Measurements from ENCODE around the gene CADM2.
A peak's percentile ranks its signal among the peaks of the same experiment; 100 is the strongest.
"Not testable (repeated sequence)": the region's sequence is repeated elsewhere in the genome, so short reads cannot be mapped to it uniquely, and the experiment has no call there.

CADM2 gene

DNA sequence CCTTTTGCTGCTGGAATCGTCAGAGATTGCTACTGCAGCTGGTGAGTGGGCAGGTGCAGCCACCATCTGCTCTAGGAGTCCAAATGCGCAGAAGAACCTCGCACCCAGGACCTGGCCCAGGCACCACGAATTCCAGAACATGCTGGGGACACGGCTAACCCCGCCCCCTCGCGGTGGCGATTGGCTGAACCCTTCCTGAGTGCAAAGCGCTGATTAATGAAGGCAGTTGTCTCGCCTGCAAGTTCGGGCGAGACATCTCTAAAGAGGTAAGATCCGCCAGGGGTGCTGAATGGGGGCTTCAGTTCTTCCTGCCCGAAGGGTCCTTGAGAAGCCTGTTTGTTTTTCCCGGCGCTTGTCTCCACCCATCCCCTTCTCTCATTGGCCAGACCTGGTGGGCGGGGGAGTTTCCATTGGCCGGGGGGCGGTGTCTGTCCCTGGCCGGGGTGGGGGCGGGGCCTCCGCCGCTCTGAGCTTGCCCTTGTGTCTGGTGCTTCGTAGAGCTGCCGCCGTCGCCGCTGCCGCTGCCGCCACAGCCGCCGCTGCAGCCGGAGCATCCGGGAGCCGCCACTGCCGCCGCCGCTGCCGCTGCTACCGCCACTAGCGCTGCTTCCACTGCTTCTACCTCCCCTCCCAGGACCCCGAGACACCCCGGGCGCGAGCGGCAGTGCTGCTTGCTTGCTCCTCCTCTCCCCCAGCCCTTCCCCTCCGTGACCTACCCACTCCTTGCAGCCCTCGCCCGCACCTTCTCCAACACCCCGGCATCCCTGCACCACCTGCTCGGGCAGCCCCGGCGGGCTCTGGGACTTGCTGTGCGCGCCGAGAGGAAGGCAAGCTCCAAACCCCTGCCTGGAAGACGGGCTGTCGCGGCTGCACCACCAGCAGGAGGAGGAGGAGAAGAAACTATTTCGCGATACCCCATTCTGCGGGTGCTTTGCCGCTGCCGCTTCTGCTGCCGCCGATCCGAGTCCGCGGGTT is at the start of gene CADM2:
Gene CADM2, plus strand, starts transcription at position 495 of the 975 bp plus-strand sequence.
- DNase-seq: peak; percentile 29

DNA sequence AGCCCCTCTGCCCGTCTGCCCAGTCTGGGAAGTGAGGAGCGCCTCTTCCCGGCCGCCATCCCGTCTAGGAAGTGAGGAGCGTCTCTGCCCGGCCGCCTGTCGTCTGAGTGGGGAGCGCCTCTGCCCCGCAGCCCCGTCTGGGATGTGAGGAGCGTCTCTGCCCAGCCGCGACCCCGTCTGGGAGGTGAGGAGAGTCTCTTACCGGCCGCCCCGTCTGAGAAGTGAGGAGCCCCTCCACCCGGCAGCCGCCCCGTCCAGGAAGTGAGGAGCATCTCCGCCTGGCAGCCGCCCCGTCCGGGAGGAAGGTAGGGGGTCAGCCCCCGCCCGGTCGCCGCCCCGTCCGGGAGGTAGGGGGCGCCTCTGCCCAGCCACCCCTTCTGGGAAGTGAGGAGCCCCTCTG is 40.2 kb upstream of the CADM2 start:
- not testable (repeated sequence) for DNase-seq

DNA sequence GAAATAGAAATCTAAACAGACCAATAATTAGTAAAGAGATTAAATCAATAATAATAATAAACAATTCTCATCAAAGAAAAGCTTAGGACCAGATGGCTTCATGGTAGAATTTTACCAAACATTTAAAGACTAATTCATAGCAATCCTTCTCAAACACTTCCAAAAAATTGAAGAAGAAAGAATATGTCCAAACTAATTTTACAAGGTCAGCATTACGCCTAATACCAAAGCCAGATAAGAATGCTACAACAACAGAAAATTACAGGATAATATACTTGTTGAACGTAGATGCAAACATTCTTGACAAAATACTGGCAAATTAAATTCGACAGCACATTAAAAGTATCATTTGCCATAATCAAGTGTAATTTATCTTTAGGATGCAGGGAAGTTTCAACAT is 36.1 kb upstream of the CADM2 start:
- DNase-seq: no peak

DNA sequence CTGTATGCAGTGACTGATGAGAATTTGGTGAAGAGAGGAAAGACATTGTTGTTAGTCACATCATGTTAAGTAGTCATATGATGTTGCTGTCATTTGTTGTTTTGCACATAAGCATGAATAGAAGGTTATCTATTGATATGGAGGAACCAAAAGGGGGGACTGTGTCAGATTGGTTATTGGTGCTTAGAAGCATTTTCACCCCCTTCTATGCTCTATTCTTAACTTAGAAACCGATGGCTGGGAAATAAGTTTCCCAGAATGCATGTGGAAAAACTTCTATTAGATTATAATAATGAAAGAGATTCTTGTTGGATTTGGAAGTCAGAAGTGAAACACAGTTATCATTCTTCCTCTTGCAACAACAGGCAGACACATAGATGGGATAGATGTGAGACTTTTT is 33.2 kb upstream of the CADM2 start:
- DNase-seq: no peak

DNA sequence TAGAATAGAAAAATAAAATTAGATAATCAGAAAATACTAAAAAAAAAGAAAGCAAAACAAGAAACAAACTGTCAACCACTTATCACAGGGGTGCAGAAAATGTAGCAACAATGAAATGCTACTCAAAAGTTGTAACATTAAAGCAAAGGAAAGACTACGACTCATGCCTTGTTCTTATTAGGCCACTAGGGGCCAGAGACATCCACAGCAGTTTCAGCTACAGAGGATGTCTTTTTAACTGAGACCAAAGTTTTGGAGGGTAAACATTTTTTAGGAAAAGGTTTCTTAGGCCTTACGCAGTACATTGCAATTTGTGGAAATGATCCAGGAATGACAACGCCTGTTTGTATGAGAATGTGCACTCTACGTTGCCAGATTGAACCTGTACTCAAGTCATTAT is 15.4 kb upstream of the CADM2 start:
- DNase-seq: no peak

DNA sequence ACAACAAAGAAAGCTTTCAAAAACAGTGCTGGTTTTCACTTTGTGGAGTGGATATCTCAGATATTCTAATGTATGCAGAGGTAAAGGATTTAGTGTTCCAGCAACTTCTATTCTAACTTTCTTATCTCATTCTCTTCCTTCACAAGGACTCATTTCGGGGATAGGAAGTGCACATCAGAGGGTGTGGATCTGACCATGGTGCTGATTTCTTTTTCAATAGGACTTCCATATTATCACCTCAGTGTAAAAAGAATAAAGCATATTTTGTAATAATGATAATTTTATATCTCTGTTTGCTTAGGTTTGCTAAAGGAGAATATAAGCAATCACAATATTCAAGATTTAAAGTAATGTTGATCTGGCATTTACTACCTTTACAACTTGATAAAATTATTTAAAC is 12.5 kb upstream of the CADM2 start:
- DNase-seq: no peak

DNA sequence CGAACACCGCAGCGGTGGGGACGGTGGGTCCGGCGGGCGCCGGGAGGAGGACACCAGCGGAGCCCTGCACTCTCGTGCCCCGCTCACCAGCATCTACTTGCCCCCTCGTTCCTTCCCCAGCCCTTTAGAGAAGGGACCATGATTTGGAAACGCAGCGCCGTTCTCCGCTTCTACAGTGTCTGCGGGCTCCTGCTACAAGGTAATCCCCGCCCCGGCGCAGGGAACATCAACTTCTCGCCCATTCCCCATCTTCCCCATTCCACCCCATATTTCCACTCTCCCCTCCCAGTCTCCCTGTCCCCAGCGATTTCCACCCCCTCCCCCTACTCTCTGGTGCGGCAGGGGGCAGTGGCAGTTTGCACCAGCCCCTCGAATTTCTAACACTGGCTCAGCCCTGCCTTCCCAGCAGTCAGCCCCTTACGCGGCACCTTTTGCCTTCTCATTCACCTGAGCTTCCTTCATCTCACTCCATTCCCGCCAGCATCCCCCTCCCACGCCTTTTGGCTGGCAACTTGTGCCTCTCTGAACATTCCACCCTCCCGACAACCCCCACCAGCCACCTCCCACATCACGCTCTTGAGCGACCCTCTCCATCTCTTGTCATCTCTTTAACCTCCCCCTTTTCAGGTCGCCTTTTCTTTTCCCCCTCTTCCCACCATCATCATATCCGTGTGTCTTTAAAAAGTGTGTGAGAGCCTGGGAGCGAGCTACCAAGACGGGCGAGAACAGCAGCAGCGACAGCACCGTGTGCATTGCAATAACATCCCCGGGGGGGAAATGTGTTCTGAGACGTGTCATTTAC is 882 bp downstream of the CADM2 start:
- DNase-seq: no peak

DNA sequence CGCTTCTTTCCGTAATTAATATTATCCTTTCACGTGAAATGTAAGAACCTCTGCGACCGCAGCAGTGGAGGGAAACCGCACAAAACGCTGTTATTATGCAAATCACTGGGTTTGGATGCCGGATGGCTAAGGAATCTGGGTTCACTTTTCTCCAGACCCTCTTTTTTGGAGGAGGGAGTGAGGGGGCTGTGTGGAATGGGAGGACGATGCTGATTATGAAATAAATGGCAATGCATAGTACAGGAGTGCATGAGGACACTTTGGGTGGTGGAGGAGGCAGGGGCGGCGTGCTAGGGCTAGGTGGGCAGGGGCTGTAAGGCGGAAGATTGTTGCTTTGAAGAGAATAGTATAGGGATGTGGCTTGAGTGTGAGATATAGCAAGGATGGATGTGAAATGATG is 1.8 kb downstream of the CADM2 start:
- DNase-seq: no peak

DNA sequence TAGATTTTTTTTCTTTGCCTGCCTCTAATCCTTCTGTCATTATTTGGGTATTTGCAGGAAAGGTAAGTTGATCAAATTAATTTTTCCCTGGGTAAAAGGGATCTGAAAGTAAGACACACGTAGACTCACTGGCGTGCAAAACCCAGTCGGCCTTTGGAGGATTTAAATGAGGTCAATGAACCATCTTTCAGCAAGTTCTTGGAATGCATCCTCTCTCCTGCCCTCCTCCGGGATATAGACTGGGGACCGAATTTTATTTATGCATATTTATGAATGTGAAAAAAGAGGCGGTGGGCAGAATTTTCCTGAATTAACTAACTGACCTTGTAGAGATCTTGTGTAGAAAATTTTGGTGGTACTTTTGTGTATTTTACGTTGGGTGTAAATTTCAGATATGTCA is 2.2 kb downstream of the CADM2 start:
- no peak for DNase-seq

DNA sequence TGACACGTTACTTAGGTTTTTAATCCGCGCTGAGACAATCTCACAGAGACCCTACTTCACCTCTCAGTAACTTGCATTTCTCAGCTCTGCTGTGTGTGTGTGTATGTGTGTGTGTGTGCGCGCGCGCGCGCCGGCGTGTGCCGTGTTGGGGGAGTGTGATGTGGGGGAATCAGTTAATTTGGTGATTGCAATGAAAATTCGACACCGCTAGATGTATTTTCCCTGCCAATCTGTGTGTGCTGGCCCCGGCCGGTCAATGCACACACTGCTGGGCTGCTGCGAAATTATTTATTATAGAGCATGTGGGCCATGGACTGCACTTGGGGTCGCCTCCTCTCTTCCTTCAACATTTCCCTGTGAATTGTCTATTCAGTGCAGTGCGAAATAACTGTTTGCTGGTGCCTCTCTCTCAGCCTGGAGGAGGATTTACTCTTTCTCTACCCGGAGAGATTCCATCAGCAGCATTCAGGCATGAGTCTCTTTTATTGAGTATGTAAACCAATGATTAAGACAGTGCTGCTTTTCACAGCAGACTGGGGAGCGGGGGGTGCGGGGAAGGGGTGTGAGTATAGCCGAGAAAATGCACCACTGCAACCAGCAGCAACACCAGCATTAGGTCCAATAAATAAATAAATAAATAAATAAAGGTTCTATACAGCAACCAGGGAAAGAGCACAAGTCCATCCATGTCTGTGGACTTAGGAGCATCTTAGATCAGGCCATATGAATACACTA is 2.9 kb downstream of the CADM2 start:
- no peak for DNase-seq

DNA sequence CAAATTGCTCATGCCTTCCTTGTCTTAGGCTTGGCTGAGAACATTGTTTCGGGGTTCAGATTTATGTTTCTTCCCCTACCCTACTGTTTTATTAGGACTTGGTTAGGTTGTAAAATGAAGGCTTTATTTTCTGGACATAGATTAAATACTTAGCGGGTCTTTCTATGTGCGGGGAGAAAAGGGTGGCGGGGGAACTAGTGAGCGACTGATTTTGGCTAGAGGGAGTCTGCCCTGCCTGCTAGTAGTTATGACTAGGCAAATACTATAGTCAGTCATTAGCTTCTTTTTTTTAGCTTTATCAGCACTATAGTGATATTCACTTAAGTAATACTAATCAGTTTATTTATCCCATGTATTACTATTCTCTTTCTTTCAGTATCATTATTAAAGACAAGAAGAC is 3.6 kb downstream of the CADM2 start:
- DNase-seq: no peak

DNA sequence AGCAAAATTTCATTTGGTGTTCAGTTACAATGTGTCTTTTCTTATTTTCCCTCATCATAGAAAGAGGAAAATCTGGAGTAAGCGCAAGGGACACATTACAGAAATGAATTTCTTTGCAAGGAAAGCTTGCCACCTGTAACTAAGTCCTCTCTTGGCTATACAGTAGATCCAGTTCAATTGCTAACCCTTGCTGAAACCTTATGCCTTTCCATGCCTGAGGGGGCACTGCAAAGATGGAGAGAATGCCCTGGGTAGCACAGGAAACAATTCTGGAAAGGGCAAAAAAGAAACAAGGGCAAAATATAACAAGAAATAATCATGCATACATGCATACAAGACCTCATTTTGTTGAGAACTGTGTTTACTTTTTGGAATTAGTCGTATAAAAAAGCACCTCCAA is 4.3 kb downstream of the CADM2 start:
- no peak for DNase-seq

DNA sequence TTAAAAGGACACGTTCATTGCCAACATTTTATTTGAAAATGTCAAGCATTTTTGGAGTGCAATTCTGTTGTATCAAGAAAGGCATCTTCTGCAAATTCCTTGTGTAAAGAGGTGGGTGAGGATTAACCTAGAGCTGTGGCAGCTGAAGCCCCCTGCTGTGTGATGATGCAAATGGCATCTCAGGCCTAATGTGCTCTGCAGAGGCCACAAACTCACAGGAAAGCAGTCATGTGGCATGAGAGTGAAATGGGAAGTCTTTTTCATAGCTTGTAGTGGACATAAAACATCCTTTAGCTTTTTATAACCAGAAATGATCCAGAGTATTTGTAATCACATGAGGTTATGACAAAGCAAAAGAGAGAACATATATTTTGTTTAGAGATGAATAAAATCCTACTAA is 6.4 kb downstream of the CADM2 start:
- DNase-seq: no peak

DNA sequence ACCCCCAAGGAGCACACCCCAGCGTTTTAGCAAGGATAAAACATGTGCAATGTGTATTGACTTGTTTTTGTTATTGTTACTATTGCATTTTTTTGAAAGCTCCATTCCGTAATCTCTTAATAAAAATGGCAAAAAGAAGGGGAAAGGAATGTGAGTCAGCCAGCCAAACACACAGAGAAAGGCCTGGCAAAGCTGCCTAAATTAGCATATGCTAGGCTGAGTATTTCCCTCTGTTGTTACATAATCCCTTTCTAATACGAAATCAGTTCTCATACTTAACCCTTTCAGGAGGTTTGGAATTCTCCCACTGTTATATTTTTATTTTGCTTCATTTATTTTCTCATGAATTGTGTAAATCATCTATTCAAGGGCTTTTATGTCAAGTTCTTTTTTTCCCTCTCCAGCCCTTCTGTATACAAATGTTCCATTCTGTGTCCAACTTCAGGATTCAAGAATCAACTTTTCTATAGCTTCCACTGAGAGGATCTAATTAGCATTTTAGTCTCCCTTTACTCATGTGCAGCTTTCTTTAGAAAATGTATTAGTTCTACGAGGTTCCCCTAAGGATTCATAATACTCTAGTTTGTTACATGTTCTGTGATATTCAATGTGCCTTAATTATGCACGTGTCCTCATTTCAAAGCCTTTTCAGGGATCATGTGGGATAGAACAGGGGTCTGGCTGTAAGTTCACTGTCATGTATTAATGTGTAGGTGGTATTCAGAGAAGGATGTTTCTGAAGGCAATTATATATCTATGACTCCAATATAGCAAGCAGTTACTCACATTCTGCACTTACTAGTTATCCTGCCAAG is 9.2 kb downstream of the CADM2 start:
- DNase-seq: no peak

DNA sequence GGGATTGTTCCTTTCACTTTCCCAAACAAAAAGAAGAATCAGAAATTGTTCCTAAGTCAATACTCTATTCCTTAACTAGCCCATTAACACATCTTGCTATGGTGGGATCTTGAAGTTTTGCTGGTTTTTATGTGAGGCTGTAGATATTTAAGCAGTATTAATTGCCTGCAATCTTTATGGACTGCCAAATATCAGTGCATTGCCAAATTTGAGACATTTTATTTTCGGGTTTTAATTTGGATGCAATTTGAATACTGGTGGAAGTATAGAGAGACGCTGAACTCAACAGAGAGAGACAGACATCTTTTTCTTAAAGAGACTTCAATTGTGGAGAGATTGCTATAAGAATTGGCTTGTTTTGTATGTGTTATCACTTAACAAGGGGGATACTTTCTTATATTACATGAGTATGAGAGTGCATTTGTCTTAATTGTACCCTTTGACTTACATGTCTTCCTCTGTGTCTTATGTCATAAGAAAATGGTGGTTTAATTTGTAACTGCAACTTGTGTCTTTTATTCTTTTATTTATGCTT is 10.0 kb downstream of the CADM2 start:
- no peak for DNase-seq

DNA sequence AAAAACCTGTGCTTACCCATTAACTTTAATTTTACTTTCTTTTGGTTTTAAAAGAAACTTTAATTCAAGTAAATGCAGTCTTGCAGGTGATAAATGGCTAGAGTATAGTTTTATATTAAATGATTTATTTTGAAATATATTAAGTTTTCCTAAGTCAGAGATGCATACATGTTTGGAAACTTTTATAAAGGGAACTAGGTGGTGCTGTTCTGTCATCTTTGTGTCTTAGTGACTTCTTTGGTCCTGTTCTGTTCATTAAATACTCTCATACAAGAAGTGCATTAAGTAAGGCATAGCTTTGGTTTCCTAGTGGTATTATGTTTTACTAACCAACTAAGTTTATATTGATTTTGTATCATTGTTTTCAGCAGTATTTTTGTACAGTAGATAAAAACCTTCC is 15.6 kb downstream of the CADM2 start:
- DNase-seq: no peak

DNA sequence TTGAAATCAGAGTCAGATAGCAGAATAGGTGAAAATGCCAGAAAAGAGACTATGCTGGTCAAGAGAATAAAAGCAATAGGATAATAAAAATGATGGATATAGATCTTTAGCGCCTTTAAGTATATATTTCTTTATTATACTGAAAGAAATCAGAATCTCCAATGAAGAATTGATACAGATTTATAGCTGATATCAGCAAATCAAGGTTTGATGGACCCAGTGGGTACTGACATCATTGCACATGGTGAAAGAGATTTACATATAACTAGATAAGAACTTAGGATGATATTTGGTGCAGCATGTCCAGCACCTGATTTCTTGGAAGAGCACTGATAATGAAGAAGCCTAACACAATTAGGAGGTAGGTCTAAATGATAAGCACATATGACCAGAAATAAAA is 18.2 kb downstream of the CADM2 start:
- no peak for DNase-seq

DNA sequence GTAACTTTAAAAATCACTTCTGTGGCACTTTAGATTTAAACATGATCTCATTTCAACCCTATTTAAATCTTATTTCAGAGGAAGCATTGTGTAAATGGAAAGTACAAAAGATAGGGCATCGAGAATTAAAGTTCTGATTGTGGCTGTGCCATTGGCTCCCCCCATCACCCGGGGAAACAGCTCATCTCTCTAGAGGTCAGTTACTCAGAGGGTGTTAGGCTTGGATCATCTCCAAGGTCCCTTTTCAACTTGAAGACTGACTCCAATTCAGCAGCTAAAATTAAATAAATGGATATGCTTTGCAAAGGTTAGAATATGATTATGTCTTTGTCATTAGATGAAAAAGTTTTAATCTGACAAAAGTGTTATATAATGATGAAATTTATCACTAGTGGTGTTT is 20.1 kb downstream of the CADM2 start:
- no peak for DNase-seq

DNA sequence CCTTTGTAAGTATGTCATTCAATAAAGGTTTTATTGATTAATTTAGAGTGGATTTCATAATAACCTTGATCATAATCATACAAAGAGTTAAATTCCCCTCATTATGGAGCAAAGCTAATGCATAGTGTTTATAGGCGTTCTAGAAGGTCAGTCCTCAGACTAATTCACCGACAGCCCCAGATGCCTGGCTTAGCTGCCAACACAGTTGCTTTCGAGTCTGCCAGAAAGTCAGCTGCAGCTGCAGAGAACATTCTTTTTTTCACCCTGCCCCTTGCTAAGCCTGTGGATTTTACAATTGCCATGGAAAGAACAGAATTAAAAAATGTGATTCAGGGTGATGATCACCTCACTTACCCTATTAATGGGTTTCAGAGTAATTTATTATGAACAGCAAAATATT is 21.2 kb downstream of the CADM2 start:
- no peak for DNase-seq

DNA sequence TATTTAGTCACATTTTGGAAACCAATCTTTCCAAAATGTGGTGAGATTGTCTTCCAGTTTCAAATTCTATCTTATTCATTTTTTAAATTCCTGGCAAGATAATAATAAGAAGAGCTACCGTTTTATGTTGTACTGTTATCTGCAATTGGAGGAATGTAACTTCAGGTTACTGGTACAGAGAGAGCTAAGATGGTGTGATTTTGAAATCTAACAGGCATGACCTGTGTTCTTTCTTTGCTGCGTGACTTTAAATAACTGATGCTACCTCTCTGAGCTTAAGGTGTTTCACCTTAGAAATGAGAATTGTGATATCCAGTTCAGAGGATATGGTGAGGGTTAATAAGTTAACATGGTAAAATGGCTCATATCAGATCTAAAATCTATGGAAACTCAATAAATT is 21.7 kb downstream of the CADM2 start:
- no peak for DNase-seq

DNA sequence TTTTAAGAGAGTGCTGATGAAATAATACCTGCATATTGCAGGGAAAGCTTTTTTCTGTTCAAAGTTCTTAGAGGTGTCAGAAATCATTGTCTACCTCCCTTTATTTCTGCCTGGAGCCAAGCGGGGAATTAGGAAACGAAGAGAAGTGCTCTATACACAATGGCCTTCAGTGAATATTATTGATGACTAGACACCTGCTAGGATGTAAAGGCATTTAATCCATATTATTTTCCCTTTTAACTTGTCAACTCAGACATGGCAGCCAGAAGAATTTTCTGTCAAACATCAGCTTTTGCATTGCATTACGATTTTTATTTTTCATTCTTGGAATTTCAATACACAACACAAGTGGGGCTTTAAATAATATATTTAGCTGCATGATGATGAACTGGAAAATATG is 24.7 kb downstream of the CADM2 start:
- no peak for DNase-seq

DNA sequence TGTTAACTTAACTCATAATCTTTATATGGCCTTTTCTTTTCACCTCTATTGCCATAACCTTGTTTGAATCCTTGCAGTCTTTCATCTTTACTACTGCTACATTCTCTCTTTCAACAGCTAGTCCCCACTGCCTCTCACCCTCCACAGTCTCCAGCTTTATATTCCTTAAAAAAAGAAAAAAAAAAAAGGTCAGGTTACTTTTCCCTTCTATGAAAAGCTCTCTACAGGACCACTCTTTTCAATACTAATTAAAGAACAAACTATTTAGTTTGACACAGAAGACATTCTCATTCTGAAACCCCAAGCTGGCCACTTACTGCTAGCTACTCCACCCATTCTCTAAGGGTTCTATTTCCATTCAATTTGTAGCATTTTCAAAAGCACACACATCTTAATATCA is 25.6 kb downstream of the CADM2 start:
- no peak for DNase-seq

Data from activated CD4-positive, alpha-beta T cell treated with anti-CD3 and anti-CD28 coated beads for 1 hour (primary cell).